ENCODE data around the gene MMD. TPM values are rescaled to one million over a fixed set of nuclear protein-coding genes. Genes with fewer than 3 reads are reported as not detected.

Gene MMD
- polyA plus RNA-seq, 1 donor from 2014 or later = 111 TPM

DNA sequence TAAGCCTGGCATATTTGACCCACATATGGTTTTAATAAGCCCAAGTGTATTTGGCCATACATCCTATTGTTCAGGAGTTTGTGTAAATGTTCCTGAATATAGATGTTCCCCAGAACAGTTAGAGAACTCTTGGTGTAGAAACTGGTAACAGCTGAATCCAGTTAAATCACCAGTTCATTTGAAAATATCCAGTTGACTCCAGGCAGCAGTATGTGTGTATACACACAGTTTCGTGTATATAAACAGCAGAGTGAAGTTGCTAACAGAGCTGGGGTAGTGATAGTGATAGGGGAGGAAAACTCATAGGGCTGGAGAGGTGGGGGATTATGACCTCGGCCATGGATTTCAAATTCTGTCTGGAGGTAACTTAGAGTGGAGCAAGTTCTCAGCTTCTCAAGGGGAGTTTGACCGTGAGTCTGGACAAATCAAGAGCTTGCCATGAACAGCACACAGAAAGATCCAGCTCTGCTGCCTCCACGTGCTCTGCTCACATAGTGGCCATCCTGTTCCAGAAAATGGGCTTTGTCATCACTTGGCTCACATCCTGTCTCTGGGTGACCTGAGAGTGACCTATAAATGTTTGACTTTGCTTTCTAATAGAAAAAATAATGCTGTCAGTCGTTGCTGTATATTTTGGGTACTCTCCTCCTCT, 30.6 kb upstream of the MMD start:
- Histone ChIP-seq H3K9me3 (ENCODE audit: low read length) (no peaks in the 10 kb centered on the region), H3K9ac (ENCODE audit: low read length) (no peak overlapping the region), H4K20me1 (ENCODE audit: insufficient read depth) (no peaks in the 10 kb centered on the region), H3K9me2 (ENCODE audit: insufficient read depth, low read length) (no peaks in the 10 kb centered on the region), H3K27me3 (ENCODE audit: insufficient read depth, low read depth, low read length) (no peaks in the 10 kb centered on the region), H3K4me3 (ENCODE audit: low read length) (no peak overlapping the region), H2AFZ (ENCODE audit: low read depth, low read length) (no peak overlapping the region), H3K36me3 (ENCODE audit: insufficient read depth, low read length) (no peaks in the 10 kb centered on the region), H3K27ac (ENCODE audit: low read length) (no peak overlapping the region), H3K4me2 (ENCODE audit: low read length) (no peak overlapping the region), H3K79me2 (replicated peaks; ENCODE audit: insufficient read depth, low read length) (no peaks in the 10 kb centered on the region), H3F3A (ENCODE audit: insufficient read depth, low read length, poor library complexity, severe bottlenecking) (no peaks in the 10 kb centered on the region)
- TF ChIP-seq EP300 (conservative IDR thresholded peaks at IDR 0.05; ENCODE audit: poor library complexity, severe bottlenecking) = no peak
- no peak for TF ChIP-seq REST (IDR thresholded peaks at IDR 0.05; ENCODE audit: borderline replicate concordance)
- no peak for TF ChIP-seq RAD21 (conservative IDR thresholded peaks at IDR 0.05)
- TF ChIP-seq TAF1 (IDR thresholded peaks at IDR 0.05; ENCODE audit: low read depth) = no peak
- no peak for TF ChIP-seq CTCF (IDR thresholded peaks at IDR 0.05; ENCODE audit: poor library complexity, severe bottlenecking)
- TF ChIP-seq EZH2 (IDR thresholded peaks at IDR 0.05; ENCODE audit: borderline replicate concordance, insufficient read depth, low read length, poor library complexity, severe bottlenecking) = no peak
- TF ChIP-seq SMC3 (conservative IDR thresholded peaks at IDR 0.05; ENCODE audit: poor library complexity) = no peak
- TF ChIP-seq POLR2AphosphoS5 (IDR thresholded peaks at IDR 0.05) = no peak
- TF ChIP-seq MXI1 (conservative IDR thresholded peaks at IDR 0.05; ENCODE audit: poor library complexity, severe bottlenecking) = no peak

DNA sequence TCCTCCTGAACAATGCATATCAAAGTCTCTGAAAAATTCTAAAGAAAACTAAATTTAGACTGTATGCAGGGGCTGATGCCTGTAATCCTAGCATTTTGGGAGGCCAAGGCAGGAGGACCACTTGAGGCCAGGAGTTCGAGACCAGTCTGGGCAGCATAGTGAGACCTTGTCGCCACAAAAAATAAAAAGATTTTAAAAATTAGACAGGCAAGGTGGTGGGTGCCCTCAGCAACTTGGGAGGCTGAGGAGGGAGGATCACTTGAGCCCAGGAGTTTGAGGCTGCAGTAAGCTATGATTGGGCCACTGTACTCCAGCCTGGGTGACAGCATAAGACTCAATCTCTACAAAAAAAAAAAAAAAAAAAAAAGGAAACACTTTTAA, 30.1 kb upstream of the MMD start:
- no peaks in the 10 kb centered on the region for H3K36me3 ChIP-seq (ENCODE audit: insufficient read depth, low read length)
- H3K27ac ChIP-seq (ENCODE audit: low read length) = no peak overlapping the region
- no peaks in the 10 kb centered on the region for H3K79me2 ChIP-seq (replicated peaks; ENCODE audit: insufficient read depth, low read length)
- no peak overlapping the region for H3K4me2 ChIP-seq (ENCODE audit: low read length)
- H3K9me3 ChIP-seq (ENCODE audit: low read length) = no peaks in the 10 kb centered on the region
- H4K20me1 ChIP-seq (ENCODE audit: insufficient read depth) = no peaks in the 10 kb centered on the region
- TF ChIP-seq SMC3 (conservative IDR thresholded peaks at IDR 0.05; ENCODE audit: poor library complexity) (no peak), EZH2 (IDR thresholded peaks at IDR 0.05; ENCODE audit: borderline replicate concordance, insufficient read depth, low read length, poor library complexity, severe bottlenecking) (no peak), TAF1 (IDR thresholded peaks at IDR 0.05; ENCODE audit: low read depth) (no peak), EP300 (conservative IDR thresholded peaks at IDR 0.05; ENCODE audit: poor library complexity, severe bottlenecking) (no peak), RAD21 (conservative IDR thresholded peaks at IDR 0.05) (no peak), CTCF (IDR thresholded peaks at IDR 0.05; ENCODE audit: poor library complexity, severe bottlenecking) (no peak), MXI1 (conservative IDR thresholded peaks at IDR 0.05; ENCODE audit: poor library complexity, severe bottlenecking) (no peak), POLR2AphosphoS5 (IDR thresholded peaks at IDR 0.05) (no peak), REST (IDR thresholded peaks at IDR 0.05; ENCODE audit: borderline replicate concordance) (no peak)
- H2AFZ ChIP-seq (ENCODE audit: low read depth, low read length) = no peak overlapping the region
- H3K27me3 ChIP-seq (ENCODE audit: insufficient read depth, low read depth, low read length) = no peaks in the 10 kb centered on the region
- H3K9me2 ChIP-seq (ENCODE audit: insufficient read depth, low read length) = no peaks in the 10 kb centered on the region
- H3F3A ChIP-seq (ENCODE audit: insufficient read depth, low read length, poor library complexity, severe bottlenecking) = no peaks in the 10 kb centered on the region
- no peak overlapping the region for H3K4me3 ChIP-seq (ENCODE audit: low read length)
- H3K9ac ChIP-seq (ENCODE audit: low read length) = no peak overlapping the region
